GM04503 (cell line): Measurements from ENCODE around the gene UBASH3B.
"Not testable (repeated sequence)": the region's sequence is repeated elsewhere in the genome, so short reads cannot be mapped to it uniquely, and the experiment has no call there.

Experiments used
- DNase-seq: peaks from one replicate; pipeline ENCODE4 v3.0.0-alpha.2; 2012; ENCODE audit warnings: low read depth

UBASH3B gene

GRCh38 chr11:122813894-122814270, 158.4 kb downstream of the UBASH3B start:
- DNase-seq = no peak

- no peak for DNase-seq
Measured at GRCh38 chr11:122814401-122814800, 158.9 kb downstream of the UBASH3B start.

DNA sequence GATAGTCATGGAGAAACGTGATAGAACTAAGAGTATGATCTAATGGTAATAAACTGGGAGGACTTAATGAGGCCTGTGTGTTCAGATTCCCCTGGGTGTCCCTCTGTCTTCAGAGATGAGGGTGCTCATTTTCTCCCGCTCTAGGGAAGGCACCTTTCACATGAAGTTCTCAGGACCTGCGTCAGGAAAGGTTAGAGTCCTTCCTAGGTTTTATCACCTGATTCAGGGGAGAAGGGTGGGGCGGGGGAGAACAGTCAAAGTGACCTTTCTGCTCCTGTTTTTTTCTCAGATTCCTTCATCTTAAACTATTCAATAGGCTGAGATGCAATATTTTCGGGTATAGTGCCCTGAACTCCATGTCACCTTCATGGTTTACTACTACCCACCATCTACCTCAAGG, 160.4 kb downstream of the UBASH3B start:
- DNase-seq = no peak

DNA sequence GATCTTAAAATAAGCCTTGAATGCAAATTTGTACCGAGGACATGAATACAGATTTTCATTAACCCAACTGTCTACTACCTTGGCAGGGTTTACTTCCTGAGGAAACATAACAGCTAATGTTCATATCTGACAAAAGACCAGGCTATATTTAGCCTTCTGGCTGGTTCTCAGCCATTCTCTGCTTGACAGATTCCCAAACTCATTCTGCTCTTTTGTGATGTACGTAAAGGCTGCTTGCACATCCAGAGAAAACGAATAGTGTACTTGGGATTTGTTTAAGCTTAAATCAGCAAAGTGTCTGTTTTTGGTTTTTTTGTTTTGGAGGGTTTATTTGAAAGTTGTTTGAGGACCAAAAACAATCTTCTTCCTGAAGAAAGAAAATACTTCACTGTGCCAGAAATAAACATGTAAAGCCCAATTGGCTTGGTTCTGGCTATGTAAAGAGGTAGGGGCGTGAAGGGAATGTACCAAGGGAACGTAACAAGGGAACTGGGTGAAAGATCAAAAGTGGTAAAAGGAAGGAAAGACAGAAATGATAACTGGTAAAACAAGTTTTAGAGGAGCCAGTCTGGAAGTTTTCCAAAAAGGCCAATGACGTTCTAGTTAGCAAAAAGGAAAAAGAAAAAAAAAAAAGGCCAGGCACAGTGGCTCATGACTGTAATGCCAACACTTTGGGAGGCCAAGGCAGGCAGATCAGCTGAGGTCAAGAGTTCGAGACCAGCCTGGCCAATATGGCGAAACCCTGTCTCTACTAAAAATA, 161.4 kb downstream of the UBASH3B start:
- no peak for DNase-seq

- no peak for DNase-seq
Measured at GRCh38 chr11:122820158-122820557, 164.6 kb downstream of the UBASH3B start.

- no peak for DNase-seq
Measured at GRCh38 chr11:122821169-122821568, 165.6 kb downstream of the UBASH3B start.

DNA sequence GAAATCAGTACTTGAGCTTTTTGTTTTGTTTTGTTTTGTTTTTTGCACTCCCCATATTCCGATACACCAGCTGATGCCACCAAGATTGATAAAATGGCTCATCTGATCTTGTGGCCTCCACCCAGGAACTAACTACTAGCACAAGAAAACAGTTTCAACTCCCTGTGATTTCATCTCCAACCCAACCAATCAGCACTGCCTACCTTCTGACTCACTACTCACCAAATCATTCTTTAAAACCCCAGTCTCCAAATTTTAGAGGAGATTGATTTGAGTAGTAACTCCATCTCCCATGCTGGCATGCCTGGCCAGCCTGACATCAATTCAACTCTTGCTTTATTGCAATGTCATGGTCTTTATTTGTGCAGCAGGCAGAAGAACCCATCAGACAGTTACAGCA, 166.7 kb downstream of the UBASH3B start:
- DNase-seq = no peak

GRCh38 chr11:122823564-122823963, 168.0 kb downstream of the UBASH3B start:
- DNase-seq = no peak

GRCh38 chr11:122829371-122829770, 173.8 kb downstream of the UBASH3B start:
- DNase-seq = not testable (repeated sequence)

DNA sequence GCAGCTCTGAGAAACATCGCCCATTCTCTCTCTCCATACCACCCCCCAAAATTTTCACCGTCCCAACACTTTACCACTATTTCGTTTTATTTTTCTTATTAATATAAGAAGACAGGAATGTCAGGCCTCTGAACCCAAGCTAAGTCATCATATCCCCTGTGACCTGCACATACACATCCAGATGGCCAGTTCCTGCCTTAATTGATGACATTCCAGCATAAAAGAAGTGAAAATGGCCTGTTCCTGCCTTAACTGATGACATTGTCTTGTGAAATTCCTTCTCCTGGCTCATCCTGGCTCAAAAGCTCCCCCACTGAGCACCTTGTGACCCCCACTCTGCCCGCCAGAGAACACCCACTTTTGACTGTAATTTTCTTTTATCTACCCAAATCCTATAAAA, 176.8 kb downstream of the UBASH3B start:
- not testable (repeated sequence) for DNase-seq

DNA sequence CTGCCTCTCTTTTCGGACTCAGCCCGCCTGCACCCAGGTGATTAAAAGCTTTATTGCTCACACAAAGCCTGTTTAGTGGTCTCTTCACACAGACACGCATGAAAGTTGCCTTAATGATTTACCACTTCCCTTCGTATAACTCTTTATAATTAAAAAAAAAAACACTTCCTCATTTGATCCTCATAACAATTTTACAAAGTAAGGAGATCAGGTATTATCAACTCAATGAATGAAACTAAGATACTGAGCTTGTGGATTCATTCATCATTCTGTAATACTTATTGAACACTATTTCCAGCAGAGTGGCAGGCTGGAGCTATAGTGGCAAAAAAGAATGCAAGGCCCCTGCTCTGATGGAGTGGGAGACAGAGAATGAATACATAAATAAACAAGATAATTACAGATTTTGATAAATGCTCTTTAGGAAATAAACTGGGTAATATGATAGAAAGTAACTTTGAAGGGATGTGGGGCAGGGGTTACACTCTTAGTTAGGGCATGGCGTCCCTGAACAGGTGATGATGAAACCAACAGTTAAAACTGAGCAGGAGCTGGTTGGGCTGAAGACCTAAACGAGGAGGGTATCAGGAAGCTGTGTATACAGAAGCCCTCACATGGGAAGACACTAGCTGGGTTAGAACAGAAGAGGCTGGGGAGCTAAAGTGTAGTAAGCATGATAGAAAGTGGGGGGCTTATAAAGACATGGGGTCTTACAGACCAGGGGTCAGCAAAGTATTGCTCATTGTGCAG, 177.4 kb downstream of the UBASH3B start:
- DNase-seq = no peak

GRCh38 chr11:122833846-122834464, 178.4 kb downstream of the UBASH3B start:
- DNase-seq = no peak

DNA sequence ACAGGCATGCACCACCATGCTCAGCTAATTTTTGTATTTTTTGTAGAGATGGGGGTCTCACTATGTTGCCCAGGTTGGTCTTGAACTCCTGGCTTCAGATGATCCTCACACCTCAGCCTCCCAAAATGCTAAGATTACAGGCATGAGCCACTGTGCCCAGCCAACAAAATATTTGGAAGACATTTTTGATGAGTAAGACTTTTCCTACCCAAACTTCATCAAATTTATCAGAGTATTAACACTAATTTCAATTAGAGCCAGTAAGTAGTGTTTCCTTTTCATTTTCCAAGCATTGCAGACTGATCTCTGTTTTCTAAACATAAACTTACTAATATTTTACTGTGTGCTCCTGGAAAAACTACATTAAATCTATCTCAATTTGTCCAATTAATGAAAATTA, 181.4 kb downstream of the UBASH3B start:
- no peak for DNase-seq

GRCh38 chr11:122837528-122838346, 182.2 kb downstream of the UBASH3B start:
- DNase-seq = no peak

DNA sequence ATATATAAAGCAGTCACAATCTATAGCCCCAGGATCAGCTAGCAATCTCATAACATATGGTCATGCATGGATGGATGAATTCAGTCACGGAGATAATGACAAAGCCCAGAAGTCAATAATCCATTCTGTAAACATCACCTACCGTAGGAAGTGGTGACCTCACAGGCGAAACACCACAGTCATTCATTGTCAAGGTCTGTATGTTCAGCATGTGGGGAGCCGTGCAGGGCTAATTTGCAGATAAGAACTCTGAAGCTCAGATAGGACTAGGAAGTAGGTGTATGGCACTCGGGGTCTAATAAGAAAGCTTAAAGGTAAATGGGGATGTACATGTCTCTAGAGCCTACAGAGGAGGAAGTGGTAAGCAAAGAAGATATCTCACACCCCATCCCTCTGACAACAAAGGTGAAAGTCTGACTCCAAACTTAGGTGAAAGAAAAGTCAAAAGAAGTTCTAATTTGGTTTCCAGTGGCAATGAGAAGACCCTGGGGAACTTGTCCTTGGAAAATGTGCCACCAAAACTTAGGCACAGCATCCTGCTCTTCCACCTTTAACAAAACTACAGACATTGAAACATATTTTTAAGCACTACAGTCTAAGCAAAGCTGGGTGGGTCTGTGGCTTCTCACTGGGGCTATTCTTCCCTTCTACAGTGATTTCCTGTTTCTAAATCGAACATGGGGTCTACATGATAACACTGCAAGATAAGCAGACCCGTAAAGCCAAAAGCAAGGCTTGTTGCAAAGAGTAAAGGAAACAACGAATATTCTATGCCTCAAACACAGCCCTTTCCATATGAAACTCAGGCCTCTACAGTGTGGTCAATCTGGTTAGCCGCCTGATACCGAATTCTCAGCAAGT, 188.0 kb downstream of the UBASH3B start:
- DNase-seq = no peak

GRCh38 chr11:122847466-122847865, 191.9 kb downstream of the UBASH3B start:
- DNase-seq = no peak

DNA sequence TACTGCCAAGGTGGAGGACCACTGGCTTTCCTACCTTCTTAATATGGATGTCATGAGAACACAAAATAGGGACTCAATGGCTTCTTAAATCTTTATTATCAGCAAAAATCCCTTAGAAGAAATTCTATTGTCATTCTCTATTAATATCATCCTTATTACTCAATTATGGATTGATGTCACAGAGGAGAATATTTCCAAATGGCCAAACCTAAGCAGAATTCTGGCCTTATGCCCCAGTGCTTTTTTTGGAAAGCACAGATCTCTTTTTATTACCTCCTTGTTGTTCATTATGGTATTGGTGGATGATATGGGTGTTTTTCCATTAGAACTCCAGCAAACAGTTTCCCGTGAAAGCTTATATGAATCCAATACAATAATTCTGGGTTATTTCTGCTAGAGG, 192.7 kb downstream of the UBASH3B start:
- DNase-seq = no peak

- no peak for DNase-seq
Measured at GRCh38 chr11:122850076-122850631, 194.6 kb downstream of the UBASH3B start.

DNA sequence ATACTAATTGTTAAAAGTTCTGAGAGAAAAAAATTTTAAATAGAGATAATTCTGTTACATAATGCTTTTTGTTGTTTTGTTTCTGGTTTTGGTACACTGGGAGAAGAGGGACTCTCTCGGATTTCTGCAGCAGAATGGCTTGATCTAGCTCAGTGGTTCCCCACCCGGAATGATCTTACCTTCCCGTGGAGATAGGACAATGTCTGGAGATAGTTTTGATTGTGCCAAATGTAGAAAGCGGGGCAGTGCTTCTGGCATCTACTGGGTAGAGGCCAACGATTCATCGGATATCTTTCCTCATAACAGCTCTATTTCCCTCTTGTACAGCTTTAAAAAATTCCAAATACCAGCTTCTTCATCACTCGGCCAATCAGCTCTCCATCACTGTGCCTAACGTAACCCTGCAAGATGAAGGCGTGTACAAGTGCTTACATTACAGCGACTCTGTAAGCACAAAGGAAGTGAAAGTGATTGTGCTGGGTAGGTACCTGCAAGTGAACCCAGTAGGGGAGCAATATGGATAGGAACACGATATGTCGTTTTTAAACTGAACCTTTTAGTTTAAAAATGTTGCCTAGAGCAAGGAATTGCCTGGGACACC, 195.9 kb downstream of the UBASH3B start:
- no peak for DNase-seq

DNA sequence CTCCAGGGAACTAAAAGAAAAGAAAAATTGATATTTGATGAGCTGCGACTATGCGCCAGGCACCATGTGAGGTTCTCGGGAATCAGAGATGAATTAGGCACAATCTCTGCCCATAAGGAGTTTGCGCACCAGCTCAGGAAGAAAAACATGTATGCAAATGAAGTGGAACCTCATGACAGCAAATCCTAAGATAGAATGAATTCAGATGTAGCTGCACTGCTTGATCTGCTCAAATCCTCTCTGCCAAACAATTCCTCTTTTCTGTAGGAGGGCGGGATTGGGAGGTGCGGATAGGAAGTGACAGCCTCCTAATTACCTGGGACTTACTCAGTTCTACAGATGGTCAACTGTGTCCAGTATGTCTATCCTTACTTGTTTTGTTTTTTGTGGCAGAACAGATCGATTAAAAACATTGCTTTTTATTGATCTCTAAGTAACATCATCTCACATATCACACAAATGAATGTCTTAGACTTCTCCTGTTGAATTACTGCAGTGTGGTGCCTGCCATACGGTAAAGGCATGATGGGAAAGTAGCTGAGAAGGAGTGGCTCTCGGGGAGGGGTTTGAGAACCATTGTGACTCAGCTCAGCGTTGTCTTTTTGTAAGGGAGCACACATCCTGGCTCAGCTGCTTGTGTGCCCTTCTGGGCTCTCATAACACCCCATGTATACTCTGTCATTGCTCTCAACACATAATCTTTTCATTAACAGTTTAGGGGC, 196.7 kb downstream of the UBASH3B start:
- no peak for DNase-seq
